Measurements from ENCODE around the gene SMIM36.
"Not testable (repeated sequence)": the region's sequence is repeated elsewhere in the genome, so short reads cannot be mapped to it uniquely, and the experiment has no call there.

Gene SMIM36

GRCh38 chr17:55524440-55525220 is 13.4 kb upstream of the SMIM36 start:
- Mint-ChIP-seq H3K27me3 (peaks cover 8% of the 10 kb centered on the region), H3K4me3 (no peak overlapping the region), H3K36me3 (no peaks in the 10 kb centered on the region), H3K4me1 (ENCODE audit: low read depth) (no peaks in the 10 kb centered on the region), H3K9me3 (ENCODE audit: low read depth) (no peaks in the 10 kb centered on the region), H3K27ac (no peak overlapping the region)

- H3K27ac Mint-ChIP-seq; H3K4me1 Mint-ChIP-seq (ENCODE audit: low read depth): not testable (repeated sequence)
These were observed 11.8 kb upstream of the SMIM36 start for GRCh38 chr17:55523032-55523431.

GRCh38 chr17:55521186-55521585 is 9.9 kb upstream of the SMIM36 start:
- Mint-ChIP-seq H3K36me3 (no peaks in the 10 kb centered on the region), H3K27ac (no peak overlapping the region), H3K27me3 (peaks cover 5% of the 10 kb centered on the region), H3K4me3 (no peak overlapping the region), H3K9me3 (ENCODE audit: low read depth) (no peaks in the 10 kb centered on the region), H3K4me1 (ENCODE audit: low read depth) (no peaks in the 10 kb centered on the region)

More at GRCh38 chr17:55523032-55523431, 11.8 kb upstream of the SMIM36 start:
- H3K36me3 Mint-ChIP-seq; H3K9me3 Mint-ChIP-seq (ENCODE audit: low read depth); H3K4me3 Mint-ChIP-seq; H3K27me3 Mint-ChIP-seq: not testable (repeated sequence)

GRCh38 chr17:55520402-55520801 is 9.2 kb upstream of the SMIM36 start:
- H3K27me3 Mint-ChIP-seq, result peaks cover 6% of the 10 kb centered on the region
- H3K36me3 Mint-ChIP-seq, result no peaks in the 10 kb centered on the region
- no peaks in the 10 kb centered on the region for H3K4me1 Mint-ChIP-seq (ENCODE audit: low read depth)
- no peak overlapping the region for H3K4me3 Mint-ChIP-seq
- H3K27ac Mint-ChIP-seq, result no peak overlapping the region
- no peaks in the 10 kb centered on the region for H3K9me3 Mint-ChIP-seq (ENCODE audit: low read depth)

DNA sequence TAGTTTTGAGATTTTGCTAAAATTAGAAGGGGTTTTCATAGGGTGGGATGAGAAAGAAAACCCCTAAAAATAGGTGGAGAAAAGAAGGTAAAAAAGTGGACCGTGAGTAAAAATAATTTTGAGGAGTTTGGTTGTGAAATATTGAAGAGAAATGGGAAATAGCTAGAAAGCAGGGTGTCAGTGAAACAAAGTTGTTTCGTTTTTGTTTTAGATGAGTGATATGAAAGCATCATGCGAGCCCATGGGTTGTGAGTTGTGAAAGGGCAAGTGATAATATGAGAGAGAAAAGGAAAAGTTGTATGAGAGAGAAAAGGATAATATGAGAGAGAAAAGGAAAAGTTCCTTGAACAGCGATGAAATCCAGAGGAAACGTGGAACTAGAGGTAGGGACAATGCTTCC is 7.3 kb upstream of the SMIM36 start:
- H3K36me3 Mint-ChIP-seq, result no peaks in the 10 kb centered on the region
- H3K4me3 Mint-ChIP-seq, result no peak overlapping the region
- no peaks in the 10 kb centered on the region for H3K4me1 Mint-ChIP-seq (ENCODE audit: low read depth)
- H3K9me3 Mint-ChIP-seq (ENCODE audit: low read depth), result no peaks in the 10 kb centered on the region
- peaks cover 6% of the 10 kb centered on the region for H3K27me3 Mint-ChIP-seq
- no peak overlapping the region for H3K27ac Mint-ChIP-seq

GRCh38 chr17:55513885-55514590 is 2.8 kb upstream of the SMIM36 start:
- H3K4me1 Mint-ChIP-seq (ENCODE audit: low read depth), result no peaks in the 10 kb centered on the region
- H3K36me3 Mint-ChIP-seq, result no peaks in the 10 kb centered on the region
- H3K9me3 Mint-ChIP-seq (ENCODE audit: low read depth), result no peaks in the 10 kb centered on the region
- H3K27ac Mint-ChIP-seq, result no peak overlapping the region
- H3K4me3 Mint-ChIP-seq, result no peak overlapping the region
- peaks cover 2% of the 10 kb centered on the region for H3K27me3 Mint-ChIP-seq

- not testable (repeated sequence) for H3K4me1 Mint-ChIP-seq (ENCODE audit: low read depth); H3K9me3 Mint-ChIP-seq (ENCODE audit: low read depth); H3K4me3 Mint-ChIP-seq
These were observed 3.6 kb downstream of the SMIM36 start for GRCh38 chr17:55507669-55508068.

DNA sequence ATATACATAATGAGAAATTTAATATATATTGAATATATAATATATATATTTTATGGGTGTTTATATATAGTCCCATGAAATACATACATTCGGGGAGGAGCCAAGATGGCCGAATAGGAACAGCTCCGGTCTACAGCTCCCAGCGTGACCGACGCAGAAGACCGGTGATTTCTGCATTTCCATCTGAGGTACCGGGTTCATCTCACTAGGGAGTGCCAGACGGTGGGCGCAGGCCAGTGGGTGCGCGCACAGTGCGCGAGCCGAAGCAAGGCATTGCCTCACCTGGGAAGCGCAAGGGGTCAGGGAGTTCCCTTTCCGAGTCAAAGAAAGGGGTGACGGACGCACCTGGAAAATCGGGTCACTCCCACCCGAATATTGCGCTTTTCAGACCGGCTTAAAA is 9.6 kb downstream of the SMIM36 start:
- H3K9me3 Mint-ChIP-seq (ENCODE audit: low read depth); H3K27me3 Mint-ChIP-seq; H3K4me3 Mint-ChIP-seq; H3K36me3 Mint-ChIP-seq; H3K27ac Mint-ChIP-seq; H3K4me1 Mint-ChIP-seq (ENCODE audit: low read depth): not testable (repeated sequence)

More at GRCh38 chr17:55507669-55508068, 3.6 kb downstream of the SMIM36 start:
- not testable (repeated sequence) for H3K27me3 Mint-ChIP-seq, H3K27ac Mint-ChIP-seq, H3K36me3 Mint-ChIP-seq

DNA sequence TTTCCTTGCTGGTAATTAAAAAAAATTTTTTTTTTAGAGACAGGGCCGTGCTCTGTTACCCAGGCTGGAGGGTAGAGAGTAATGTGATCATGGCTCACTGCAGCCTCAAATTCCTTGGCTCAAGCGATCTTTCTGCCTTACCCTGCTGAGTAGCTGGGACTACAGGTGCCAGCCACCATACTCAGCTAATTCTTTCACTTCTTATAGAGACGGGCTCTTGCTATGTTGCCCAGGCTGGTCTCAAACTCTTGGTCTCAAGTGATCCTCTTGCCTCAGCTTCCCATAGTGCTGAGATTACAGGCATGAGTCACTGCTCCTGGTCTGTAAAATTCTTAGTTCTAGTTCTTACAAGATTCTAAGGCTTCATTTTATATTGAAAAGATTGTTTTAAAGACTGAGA is 11.1 kb downstream of the SMIM36 start:
- Mint-ChIP-seq H3K27ac (no peak overlapping the region), H3K36me3 (no peaks in the 10 kb centered on the region), H3K27me3 (peaks cover 1% of the 10 kb centered on the region), H3K9me3 (ENCODE audit: low read depth) (no peaks in the 10 kb centered on the region), H3K4me1 (ENCODE audit: low read depth) (no peaks in the 10 kb centered on the region), H3K4me3 (no peak overlapping the region)

DNA sequence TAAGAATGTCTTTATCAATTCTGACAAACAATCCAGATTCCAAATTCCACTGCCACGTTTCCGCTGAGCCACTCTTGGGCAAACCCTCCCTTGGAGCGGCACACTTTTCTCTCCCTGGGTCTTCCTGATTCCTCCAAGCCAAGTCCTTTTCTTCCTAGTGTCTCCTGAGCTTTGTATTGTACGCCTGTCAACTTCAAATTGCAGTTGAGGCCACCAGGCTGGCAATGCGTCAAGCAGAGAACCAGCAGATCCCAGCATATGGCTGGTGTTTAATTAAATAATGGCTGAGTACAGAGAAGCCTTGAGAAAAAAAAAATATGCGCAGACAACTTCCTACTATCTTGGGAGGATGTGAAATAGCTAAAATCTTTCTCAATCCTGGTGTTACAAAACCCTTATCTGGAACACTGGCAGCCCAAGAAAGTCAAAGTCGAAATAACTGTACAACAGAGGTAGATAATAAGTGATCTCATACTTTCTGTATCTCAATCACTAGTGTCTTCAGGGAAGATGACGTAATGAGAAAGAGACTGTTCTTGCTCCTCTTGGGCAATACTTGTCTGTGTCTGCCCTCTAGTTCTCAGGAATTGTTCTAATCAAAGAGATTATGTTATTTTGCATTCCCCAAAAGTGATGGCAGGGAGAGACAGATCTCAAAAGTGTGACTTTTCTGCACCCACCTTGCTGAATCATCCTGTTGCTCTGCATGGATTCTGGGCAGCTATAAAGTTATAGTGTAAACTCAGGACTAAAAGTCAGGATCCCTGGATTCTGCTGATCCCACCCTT is 15.0 kb downstream of the SMIM36 start:
- Mint-ChIP-seq H3K27ac (no peak overlapping the region), H3K4me1 (ENCODE audit: low read depth) (no peaks in the 10 kb centered on the region), H3K36me3 (no peaks in the 10 kb centered on the region), H3K9me3 (ENCODE audit: low read depth) (no peaks in the 10 kb centered on the region), H3K4me3 (no peak overlapping the region), H3K27me3 (peaks cover 3% of the 10 kb centered on the region)

DNA sequence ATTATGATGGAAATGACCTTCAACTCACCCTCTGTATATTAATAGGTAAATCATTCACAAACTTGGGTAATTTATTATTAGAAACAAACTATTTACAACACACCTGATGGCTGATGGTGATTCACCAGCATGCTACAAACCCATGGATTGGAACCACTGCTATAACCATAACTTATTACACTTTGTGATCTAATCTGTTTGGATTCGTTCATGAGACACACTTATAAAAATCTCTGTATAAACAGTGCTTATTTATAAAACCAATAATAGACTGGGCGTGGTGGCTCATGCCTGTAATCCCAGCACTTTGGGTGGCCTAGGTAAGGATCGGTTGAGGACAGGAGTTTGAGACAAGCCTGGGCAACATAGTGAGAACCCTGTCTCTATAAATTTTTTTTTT is 16.0 kb downstream of the SMIM36 start:
- no peaks in the 10 kb centered on the region for H3K9me3 Mint-ChIP-seq (ENCODE audit: low read depth)
- H3K27me3 Mint-ChIP-seq, result peaks cover 3% of the 10 kb centered on the region
- H3K36me3 Mint-ChIP-seq, result no peaks in the 10 kb centered on the region
- no peak overlapping the region for H3K27ac Mint-ChIP-seq
- H3K4me1 Mint-ChIP-seq (ENCODE audit: low read depth), result no peaks in the 10 kb centered on the region
- no peak overlapping the region for H3K4me3 Mint-ChIP-seq

GRCh38 chr17:55492781-55493341 is 18.4 kb downstream of the SMIM36 start:
- no peaks in the 10 kb centered on the region for H3K36me3 Mint-ChIP-seq
- no peak overlapping the region for H3K4me3 Mint-ChIP-seq
- H3K9me3 Mint-ChIP-seq (ENCODE audit: low read depth), result no peaks in the 10 kb centered on the region
- H3K4me1 Mint-ChIP-seq (ENCODE audit: low read depth), result no peaks in the 10 kb centered on the region
- H3K27ac Mint-ChIP-seq, result no peak overlapping the region
- H3K27me3 Mint-ChIP-seq, result peaks cover 3% of the 10 kb centered on the region

- H3K9me3 Mint-ChIP-seq (ENCODE audit: low read depth), result no peaks in the 10 kb centered on the region
- H3K27ac Mint-ChIP-seq, result no peak overlapping the region
- no peaks in the 10 kb centered on the region for H3K4me1 Mint-ChIP-seq (ENCODE audit: low read depth)
- no peak overlapping the region for H3K4me3 Mint-ChIP-seq
- H3K27me3 Mint-ChIP-seq, result peaks cover 3% of the 10 kb centered on the region
- no peaks in the 10 kb centered on the region for H3K36me3 Mint-ChIP-seq
These were observed 20.9 kb downstream of the SMIM36 start for GRCh38 chr17:55490376-55490775.

DNA sequence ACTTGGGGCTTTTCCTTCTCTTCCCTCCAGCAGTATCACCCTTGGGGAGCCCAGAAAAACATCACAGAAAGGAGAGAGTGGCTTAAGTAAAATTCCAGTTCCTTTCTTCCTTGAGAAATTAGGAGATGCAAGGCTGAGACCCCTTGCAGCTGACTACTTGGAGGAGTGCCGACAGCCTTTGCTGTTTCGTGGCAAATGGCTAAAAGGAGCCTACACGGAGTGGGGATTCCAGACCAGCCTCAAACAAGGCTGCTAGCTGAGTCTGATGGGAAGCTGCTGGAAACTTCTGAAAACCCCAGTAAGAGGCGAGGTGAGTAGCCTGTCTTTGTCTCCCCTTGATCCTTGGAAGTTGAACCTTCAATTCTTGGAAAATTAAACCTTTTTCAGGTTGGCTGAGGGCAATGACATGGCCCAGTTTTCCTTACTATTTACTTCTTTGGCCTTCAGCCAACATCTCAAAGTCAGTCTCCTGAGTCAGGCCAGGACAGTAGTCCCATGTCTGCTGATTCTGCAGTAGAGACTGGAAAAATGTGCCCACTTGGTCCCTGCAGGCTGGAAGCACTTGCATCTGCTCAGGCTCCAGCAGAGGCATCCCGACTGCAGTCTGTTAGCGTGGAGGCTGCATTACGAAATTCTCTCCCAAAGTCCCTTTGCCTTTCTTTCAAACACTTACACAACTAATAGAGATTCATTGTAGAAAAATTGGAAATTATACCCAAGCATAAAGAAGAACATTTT is 23.4 kb downstream of the SMIM36 start:
- Mint-ChIP-seq H3K36me3 (no peaks in the 10 kb centered on the region), H3K27ac (no peak overlapping the region), H3K27me3 (peaks cover 3% of the 10 kb centered on the region), H3K4me3 (no peak overlapping the region), H3K4me1 (ENCODE audit: low read depth) (no peaks in the 10 kb centered on the region), H3K9me3 (ENCODE audit: low read depth) (no peaks in the 10 kb centered on the region)

Measured in activated naive CD8-positive, alpha-beta T cell (primary cell).